Brain microvascular endothelial cell (primary cell): ENCODE data around the gene MZB1.

ENCODE experiments used
- DNase-seq: peaks from one replicate; pipeline ENCODE4 v3.0.0-alpha.2; 2020
- H3K27ac ChIP-seq: fragments of 250-450 bp; sonication (Bioruptor Pico); 2 replicates; pipeline ENCODE4 v1.5.1; 2020; ENCODE audit warnings: mild to moderate bottlenecking, moderate library complexity
- H3K27me3 ChIP-seq: fragments of 250-450 bp; sonication (Bioruptor Pico); replicated peaks from 2 replicates; pipeline ENCODE4 v1.5.1; 2020; ENCODE audit warnings: mild to moderate bottlenecking
- H3K36me3 ChIP-seq: fragments of 250-450 bp; sonication (Bioruptor Pico); replicated peaks from 2 replicates; pipeline ENCODE4 v1.5.1; 2020; ENCODE audit warnings: mild to moderate bottlenecking
- H3K4me3 ChIP-seq: 2 replicates; pipeline ENCODE4 v1.5.1; 2011; ENCODE audit warnings: low read depth, mild to moderate bottlenecking, control low read depth, low read length, moderate library complexity
- CTCF ChIP-seq: IDR thresholded peaks from 2 replicates; pipeline ENCODE4 v1.5.1; 2011; ENCODE audit warnings: low read depth, mild to moderate bottlenecking, moderate library complexity, low read length, control low read depth, inconsistent platforms; ENCODE audit errors: missing control alignments
- in situ Hi-C: cut with HindIII; loops from 2 replicates; pipeline ENCODE4 v1.10.0; 2017; ENCODE audit warnings: low sequenced_read_pairs, low pct_ligation_motif_present

Gene MZB1

GRCh38 chr5:139341689-139342422 is 47.9 kb downstream of the MZB1 start, which contains the start of gene PAIP2:
PAIP2 (plus strand) TSS chr5:139341854; CDS start chr5:139363785, 21,931 bp downstream.
- H3K27me3 ChIP-seq = no peaks in the 10 kb centered on the region
- in situ Hi-C loops = no loop called here

GRCh38 chr5:139341187-139341688 is 48.5 kb downstream of the MZB1 start:
- no peak for TF ChIP-seq CTCF
- Histone ChIP-seq H3K27me3 (no peaks in the 10 kb centered on the region), H3K27ac (no peak overlapping the region), H3K36me3 (peaks cover 2% of the 10 kb centered on the region), H3K4me3 (peak overlapping the region; percentile 99)
- in situ Hi-C loops = no loop called here
- DNase-seq = no peak

More at GRCh38 chr5:139341689-139342422, 47.9 kb downstream of the MZB1 start, which contains the start of gene PAIP2:
- peak; percentile 83 for TF ChIP-seq CTCF
- peak within 1 kb of the TSS; percentile 100 for H3K27ac ChIP-seq
- H3K4me3 ChIP-seq = peak within 1 kb of the TSS; percentile 99
- peak; percentile 98 for DNase-seq
- H3K36me3 ChIP-seq = peaks cover 2% of the 10 kb centered on the region

GRCh38 chr5:139340051-139340450 is 49.7 kb downstream of the MZB1 start:
- Histone ChIP-seq H3K27ac (no peak overlapping the region), H3K36me3 (peaks cover 2% of the 10 kb centered on the region), H3K4me3 (no peak overlapping the region), H3K27me3 (no peaks in the 10 kb centered on the region)
- DNase-seq = peak; percentile 14
- in situ Hi-C loops = no loop called here
- no peak for TF ChIP-seq CTCF
